ENCODE results near the gene FCHO2.
"Not testable (repeated sequence)": the region's sequence is repeated elsewhere in the genome, so short reads cannot be mapped to it uniquely, and the experiment has no call there.

The FCHO2 gene

DNA sequence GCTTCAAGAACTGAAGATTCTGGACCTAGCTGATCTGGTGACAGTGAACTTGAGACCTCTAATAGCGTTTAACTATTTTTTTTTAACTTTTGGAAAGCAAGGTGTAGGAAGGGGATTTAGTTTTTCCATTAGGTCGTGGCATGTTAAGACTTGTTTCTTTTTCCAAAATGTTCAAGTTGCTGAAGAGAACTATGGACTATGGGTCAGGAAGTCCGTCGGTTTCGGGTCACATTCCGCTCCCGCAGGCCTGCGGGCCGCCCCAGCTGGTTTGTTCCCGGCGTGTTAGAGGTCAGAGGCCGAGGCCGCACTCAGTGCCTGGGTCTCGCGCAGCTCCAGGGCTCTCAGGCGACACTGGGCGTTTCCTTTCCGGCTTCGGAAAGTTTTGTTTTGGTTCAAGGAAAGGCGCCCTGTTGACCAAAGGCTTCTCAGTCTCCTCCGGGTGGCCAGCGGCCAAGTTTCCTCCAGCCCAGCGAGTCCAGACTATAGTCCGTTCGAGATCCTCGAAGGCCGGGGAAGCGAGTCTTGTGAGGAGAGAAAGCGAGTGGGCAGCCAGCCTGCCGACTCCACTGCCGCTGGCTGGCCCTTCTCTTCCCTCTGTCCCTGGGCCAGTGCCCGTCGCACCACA is 586 bp upstream of the FCHO2 start:
- TF ChIP-seq, protein P1, sequence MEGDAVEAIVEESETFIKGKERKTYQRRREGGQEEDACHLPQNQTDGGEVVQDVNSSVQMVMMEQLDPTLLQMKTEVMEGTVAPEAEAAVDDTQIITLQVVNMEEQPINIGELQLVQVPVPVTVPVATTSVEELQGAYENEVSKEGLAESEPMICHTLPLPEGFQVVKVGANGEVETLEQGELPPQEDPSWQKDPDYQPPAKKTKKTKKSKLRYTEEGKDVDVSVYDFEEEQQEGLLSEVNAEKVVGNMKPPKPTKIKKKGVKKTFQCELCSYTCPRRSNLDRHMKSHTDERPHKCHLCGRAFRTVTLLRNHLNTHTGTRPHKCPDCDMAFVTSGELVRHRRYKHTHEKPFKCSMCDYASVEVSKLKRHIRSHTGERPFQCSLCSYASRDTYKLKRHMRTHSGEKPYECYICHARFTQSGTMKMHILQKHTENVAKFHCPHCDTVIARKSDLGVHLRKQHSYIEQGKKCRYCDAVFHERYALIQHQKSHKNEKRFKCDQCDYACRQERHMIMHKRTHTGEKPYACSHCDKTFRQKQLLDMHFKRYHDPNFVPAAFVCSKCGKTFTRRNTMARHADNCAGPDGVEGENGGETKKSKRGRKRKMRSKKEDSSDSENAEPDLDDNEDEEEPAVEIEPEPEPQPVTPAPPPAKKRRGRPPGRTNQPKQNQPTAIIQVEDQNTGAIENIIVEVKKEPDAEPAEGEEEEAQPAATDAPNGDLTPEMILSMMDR (IDR thresholded peaks at IDR 0.05; ENCODE audit: low read depth, low read length, missing control alignments), result no peak
- peak overlapping the region; percentile 69 for H3K4me3 ChIP-seq (replicated peaks; ENCODE audit: low read depth, low read length)

DNA sequence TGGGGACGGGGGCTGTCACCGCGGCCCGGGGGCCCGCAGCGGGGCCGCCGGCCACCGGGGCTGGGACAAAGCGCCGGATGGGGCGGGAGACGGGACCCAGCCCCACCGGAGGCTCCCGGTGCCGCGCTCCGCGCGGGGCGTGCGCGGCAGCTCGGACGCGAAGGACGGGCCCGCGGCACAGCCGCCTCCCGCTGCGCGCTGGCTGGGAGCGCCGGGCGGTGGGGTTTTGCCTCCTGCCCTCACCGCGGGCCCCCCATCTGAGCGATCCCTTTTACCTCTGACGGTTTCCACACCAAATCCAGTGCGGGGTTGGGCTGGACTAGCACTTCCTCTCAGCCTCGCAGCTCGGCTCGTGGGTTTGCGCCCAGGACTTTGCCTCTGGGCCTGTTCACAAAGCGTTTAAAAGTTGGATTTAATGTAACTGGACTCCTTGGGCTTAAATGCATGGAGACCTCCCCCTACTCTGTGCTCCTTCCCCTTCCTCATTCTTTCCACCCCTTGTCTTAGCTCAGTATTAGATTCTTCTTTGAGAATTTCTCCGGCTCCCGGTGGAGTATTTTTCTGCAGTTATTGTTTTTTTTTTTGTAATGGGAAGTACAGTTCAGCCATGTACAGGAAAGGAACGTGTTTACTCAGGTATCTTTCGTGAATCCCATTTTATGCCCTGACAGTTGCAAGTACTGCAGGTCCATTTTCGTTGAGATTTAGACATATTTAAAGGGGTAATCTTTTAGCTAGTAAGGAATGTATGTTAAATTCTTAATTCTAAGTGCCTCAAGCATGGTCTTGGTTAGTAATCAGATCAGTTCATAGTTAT is 691 bp downstream of the FCHO2 start:
- no peak for DNase-seq (ENCODE audit: extremely low read depth, low read depth)
- H3K4me3 ChIP-seq (replicated peaks; ENCODE audit: low read depth, low read length), result peak overlapping the region; percentile 69
- TF ChIP-seq, protein P1 (IDR thresholded peaks at IDR 0.05; ENCODE audit: low read depth, low read length, missing control alignments), result no peak

More for the DNA sequence above, 586 bp upstream of the FCHO2 start:
- no peak for DNase-seq (ENCODE audit: extremely low read depth, low read depth)

DNA sequence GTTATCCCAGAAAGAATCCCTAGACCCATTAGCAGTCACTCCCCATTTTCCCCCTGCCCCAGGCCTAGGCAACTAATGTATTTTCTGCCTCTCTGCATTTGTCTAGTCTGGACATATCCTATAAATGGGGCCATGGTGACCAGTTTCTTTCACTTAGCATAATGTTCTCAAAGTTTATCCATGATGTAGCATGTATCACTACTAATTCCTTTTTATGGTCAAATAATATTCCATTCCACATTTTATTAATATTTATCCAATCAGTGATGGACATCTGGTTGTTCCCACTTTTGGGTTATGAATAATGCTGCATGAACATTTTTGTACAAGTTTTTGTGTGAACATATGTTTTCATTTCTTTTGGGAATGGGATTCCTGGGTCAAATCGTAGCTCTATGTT is 1.5 kb downstream of the FCHO2 start:
- TF ChIP-seq, protein P1 (IDR thresholded peaks at IDR 0.05; ENCODE audit: low read depth, low read length, missing control alignments), result no peak
- peak overlapping the region; percentile 69 for H3K4me3 ChIP-seq (replicated peaks; ENCODE audit: low read depth, low read length)
- no peak for DNase-seq (ENCODE audit: extremely low read depth, low read depth)

DNA sequence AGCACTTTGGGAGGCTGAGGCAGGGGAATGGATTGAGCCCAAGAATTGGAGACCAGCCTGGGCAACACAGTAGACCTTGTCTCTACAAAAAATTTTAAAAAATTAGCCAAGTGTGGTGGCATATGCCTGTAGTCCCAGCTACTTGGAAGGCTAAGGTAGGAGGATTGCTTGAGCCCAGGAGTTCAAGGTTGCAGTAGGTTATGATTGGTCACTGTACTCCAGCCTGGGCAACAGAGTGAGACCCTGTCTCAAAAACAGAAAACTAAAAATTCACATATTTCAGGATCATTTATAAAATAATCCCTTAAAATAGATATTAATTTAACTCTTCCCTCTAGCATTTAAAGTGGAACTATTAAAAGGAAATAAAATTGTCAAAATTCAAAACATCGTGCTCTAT is 3.4 kb downstream of the FCHO2 start:
- TF ChIP-seq, protein P1 (IDR thresholded peaks at IDR 0.05; ENCODE audit: low read depth, low read length, missing control alignments), result no peak
- DNase-seq (ENCODE audit: extremely low read depth, low read depth), result no peak
- no peak overlapping the region for H3K4me3 ChIP-seq (replicated peaks; ENCODE audit: low read depth, low read length)

DNA sequence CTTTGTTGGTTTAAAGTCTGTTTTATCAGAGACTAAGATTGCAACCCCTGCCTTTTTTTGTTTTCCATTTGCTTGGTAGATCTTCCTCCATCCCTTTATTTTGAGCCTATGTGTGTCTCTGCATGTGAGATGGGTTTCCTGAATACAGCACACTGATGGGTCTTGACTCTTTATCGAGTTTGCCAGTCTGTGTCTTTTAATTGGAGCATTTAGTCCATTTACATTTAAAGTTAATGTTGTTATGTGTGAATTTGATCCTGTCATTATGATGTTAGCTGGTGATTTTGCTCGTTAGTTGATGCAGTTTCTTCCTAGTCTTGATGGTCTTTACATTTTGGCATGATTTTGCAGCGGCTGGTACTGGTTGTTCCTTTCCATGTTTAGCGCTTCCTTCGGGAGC is 18.6 kb downstream of the FCHO2 start:
- not testable (repeated sequence) for DNase-seq (ENCODE audit: extremely low read depth, low read depth); H3K4me3 ChIP-seq (replicated peaks; ENCODE audit: low read depth, low read length)

DNA sequence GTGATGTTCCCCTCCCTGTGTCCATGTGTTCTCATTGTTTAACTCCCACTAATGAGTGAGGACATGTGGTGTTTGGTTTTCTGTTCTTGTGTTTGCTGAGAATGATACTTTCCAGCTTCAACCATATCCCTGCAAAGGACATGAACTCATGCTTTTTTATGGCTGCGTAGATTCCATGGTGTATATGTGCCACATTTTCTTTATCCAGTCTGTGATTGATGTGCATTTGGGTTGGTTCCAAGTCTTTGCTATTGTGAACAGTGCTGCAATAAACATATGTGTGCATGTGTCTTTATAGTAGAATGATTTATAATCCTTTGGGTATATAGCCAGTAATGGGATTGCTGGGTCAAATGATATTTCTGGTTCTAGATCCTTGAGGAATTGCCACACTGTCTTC is 21.0 kb downstream of the FCHO2 start:
- not testable (repeated sequence) for H3K4me3 ChIP-seq (replicated peaks; ENCODE audit: low read depth, low read length); DNase-seq (ENCODE audit: extremely low read depth, low read depth)

DNA sequence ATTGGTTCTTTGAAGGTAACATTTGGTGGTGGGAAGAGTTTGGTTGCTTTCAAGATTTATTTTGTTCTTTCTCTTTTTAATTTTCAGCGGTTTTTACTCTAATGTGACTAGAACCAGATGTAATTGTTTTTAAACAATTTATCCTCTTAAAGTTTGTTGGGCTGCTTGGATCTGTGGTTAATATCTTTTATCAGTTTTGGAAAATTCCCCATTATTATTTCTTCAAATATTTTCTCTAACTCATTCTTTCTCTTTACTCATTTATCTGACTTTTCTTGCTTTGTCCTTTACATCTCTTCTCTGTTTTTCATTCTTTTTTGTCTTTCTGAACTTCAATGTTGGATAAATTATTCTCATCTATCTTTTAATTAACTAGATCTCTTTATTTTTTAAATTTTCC is 29.9 kb downstream of the FCHO2 start:
- DNase-seq (ENCODE audit: extremely low read depth, low read depth), result no peak
- TF ChIP-seq, protein P1 (IDR thresholded peaks at IDR 0.05; ENCODE audit: low read depth, low read length, missing control alignments), result no peak
- H3K4me3 ChIP-seq (replicated peaks; ENCODE audit: low read depth, low read length), result no peak overlapping the region

All from HFF-Myc (cell line).